HL-60 (cell line): ENCODE data around the gene NPVF.

Experiments
- CTCF ChIP-seq: IDR thresholded peaks from one replicate; pipeline ENCODE4 v1.5.1; 2011; ENCODE audit warnings: low read length, control low read depth, inconsistent platforms; ENCODE audit not compliant: insufficient read depth
- POLR2AphosphoS5 ChIP-seq: IDR thresholded peaks from 2 replicates; pipeline ENCODE4 v1.6.1; 2012; ENCODE audit warnings: low read depth

- TF ChIP-seq CTCF (no peak), POLR2AphosphoS5 (no peak)
Observed at GRCh38 chr7:25192043-25192442, 36.2 kb downstream of the NPVF start.
